SIG-M5 (cell line): ENCODE results near the gene SLC10A7.

Experiments used
- DNase-seq: peaks from one replicate; lab custom pipeline; 2025; lab: John Stamatoyannopoulos, UW

The SLC10A7 gene

DNA sequence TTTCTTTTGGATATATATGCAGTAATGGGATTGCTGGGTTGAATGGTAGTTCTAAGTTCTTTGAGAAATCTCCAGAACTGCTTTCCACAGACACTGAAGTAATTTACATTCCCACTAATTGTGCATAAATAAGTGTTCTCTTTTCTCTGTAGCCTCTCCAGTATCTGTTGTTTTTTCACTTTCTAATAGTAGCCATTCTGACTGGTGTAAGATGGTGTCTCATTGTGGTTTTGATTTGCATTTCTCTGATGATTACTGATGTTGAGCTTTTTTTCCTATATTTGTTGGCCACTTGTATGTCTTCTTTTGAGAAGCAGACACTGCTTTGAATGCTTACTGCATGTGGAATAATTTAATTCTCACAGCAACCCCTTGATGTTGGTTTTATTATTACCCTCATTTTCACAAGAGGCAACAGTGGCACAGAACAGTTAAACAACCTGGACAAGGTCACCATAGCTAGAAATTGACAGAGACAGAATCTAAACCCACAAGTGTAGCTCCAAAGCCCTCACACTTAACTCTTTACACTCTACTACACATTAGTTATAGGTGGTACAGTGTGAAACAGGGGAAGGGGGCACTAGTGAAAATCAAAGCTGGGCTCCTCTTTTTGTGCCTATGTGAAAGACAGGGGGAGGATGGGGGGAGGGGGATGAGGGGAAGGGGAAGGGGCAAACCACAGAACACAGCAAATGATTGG lies 211.3 kb downstream of the SLC10A7 start:
- no peak for DNase-seq

- no peak for DNase-seq
These were observed 212.8 kb downstream of the SLC10A7 start for GRCh38 chr4:146308951-146309350.

- DNase-seq, result no peak
These were observed 218.9 kb downstream of the SLC10A7 start for GRCh38 chr4:146302822-146303221.

- no peak for DNase-seq
These were observed 222.1 kb downstream of the SLC10A7 start for GRCh38 chr4:146299607-146300006.

- DNase-seq, result no peak
These were observed 227.0 kb downstream of the SLC10A7 start for GRCh38 chr4:146294776-146295175.

DNA sequence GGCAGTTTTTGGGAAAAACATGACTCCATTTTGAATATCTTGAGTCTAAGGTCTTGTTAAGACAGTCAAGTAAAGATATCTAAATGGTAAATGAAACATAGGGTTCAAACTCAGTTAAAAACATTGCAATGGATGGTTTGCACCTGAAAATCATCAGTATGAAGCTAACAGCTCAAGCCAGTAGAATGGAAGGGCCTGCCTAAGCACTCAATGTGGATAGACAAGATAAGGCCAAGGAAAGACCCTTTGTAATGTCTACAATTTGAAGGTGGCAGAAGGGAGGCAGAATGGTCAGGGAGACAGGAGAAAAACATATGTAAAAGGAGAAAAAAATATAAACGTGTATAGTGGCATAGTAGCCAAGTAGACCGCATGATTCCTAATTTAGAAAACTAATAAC lies 229.2 kb downstream of the SLC10A7 start:
- DNase-seq, result no peak

DNA sequence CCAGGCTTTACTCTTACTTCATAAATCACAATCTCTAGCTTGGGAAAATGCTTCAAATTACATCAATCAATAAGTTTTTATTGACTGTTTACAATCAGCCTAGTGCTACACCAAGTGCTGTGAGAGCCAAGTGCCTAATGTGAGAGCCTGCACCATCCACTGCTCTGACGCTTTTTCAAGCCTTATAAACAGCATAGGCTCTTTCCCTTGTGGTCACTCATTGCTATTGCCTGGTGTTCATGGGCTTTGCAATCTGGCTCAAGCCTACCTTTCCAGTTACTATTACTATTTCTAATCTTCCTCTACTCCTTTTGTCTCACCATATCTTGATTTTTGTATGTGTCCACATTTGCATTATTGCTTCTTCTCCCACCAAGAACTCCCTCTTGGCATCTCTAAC lies 230.4 kb downstream of the SLC10A7 start:
- no peak for DNase-seq

DNA sequence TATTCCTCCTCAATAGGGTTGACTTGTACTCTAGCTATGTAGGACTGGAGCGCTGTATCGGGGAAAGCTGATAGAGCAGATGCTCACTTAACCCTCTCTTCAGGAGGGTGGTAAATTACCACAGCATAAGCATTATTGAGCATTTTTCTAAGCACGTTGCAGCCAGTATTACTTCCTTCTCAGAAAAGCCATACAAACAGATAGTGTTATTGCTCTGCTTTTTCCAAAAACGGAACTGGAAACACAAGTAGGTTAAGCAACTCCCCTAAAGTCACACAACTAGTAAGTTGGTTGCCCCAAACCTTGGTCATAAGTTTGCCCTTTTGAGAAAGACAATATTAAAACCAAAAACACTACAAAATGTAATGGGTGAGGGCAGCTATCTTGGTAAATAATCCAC lies 233.5 kb downstream of the SLC10A7 start:
- no peak for DNase-seq

DNA sequence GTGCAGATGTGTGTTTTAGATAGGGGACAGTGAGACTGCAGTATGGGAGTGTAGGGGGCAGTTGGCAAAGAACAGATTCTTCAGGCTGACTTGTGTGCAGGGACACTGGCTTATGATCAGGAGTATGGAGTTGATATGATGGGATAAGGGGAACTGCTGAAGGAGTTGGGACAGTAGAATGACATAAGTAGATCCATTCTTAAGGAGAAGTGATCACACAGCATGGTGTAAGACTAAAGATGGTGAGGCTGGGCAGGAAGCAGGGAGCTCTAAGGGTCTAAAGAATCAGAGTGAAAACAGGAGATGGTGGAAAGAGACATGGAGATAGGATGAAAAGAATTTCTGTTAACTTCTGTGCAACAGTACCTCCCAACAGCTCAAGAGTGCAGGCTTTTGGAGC lies 236.7 kb downstream of the SLC10A7 start:
- no peak for DNase-seq

DNA sequence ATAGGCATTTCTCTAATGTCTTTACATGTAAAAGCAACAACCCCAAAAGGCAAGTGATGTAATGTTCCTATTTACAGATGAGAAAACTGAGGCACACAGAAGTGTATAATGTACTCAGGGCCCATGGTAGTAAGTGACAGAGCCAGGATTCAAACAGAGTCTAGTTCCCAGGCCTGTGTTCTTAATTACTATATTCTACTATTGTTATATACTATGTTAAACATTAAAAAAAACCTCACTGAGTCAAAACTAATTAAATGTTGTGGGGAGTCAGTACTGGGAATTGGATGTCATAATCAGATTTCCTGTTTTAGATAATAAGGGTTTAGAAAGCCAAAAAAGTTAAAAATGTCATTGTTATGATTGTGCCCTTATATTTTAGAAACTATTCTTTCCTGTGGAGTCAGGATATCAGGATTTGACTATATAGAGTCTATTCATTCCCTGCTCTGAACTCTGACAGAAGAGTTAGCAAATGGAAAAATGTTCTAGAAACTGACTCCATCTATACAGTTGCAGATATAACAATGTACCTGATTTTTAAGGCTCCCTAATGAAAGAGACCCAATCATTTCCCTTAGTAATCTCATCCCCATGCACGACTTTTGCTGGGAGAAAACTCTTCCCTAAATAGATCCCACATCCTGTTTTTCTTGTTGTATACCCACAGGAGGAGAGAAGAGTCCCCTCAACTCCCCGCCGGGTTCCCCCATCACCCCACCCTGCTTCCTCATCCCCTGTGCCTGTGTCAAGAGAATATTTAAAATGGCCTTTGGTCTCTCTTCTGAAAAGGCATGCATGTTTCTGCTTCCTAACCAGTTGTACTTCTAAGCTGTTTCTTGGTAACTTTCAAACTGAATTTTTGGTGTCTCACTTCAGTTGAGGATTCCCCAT lies 237.7 kb downstream of the SLC10A7 start:
- no peak for DNase-seq

GRCh38 chr4:146282657-146283056 lies 239.1 kb downstream of the SLC10A7 start:
- DNase-seq, result no peak

GRCh38 chr4:146278986-146279385 lies 242.8 kb downstream of the SLC10A7 start:
- DNase-seq, result no peak

- no peak for DNase-seq
These were observed 246.4 kb downstream of the SLC10A7 start for GRCh38 chr4:146275370-146275769.

DNA sequence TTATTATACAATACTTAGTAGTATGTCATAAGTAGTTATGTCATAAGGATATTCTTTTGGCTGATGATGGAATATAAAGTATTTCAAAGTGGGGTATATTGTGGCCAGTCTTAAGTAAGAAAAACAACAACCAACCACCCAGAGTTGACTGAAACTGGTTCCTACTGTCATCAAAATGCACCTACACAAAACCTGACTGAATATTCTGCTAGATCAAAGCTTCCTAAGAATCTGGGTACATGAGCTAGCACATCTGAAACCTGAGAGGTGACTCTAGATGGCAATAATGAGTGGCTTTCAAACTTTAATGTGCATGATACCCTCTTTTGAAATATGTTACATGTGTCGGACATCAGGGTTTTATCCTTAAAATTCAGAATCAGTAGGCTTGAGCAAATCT lies 247.0 kb downstream of the SLC10A7 start:
- no peak for DNase-seq

- no peak for DNase-seq
These were observed 248.4 kb downstream of the SLC10A7 start for GRCh38 chr4:146273204-146273901.

DNA sequence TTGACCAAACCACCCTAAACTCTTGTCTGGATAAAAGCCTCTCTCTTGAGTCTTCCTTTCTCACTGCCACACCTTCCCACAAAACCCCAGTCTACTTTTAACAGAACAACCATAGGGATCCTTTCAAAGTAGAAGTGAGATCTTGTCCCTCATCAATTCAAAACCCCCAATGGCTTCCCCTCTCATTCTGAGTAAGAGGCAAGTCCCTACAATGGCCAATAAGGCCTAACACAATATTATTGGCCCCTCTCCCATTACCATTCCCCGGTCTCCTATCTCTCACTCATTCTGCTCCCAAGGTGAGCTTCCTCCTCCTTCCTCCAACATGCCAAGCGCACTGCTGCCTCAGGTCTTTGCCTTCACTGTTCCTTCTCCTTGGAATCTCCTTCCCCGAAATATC lies 250.3 kb downstream of the SLC10A7 start:
- no peak for DNase-seq

DNA sequence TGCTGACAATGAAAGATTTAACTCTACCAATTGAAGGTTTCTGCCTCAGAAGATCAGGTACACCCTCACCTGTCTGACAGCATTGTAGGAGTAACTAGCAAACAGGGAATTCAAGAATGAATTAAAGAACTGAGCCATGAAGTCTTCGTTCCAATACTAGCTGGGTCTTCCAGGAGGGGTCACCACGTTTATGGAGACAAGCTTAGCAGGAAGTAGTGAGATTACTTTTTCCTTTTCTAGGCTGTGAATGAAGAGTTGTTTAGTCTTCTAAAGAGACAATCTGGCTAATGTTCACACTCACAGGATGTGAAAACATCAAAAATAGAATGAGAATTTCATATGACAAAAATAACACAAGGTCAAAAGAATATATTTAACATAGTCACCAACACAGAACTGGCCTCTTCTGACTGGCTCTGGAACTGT lies 252.5 kb downstream of the SLC10A7 start:
- DNase-seq, result no peak

DNA sequence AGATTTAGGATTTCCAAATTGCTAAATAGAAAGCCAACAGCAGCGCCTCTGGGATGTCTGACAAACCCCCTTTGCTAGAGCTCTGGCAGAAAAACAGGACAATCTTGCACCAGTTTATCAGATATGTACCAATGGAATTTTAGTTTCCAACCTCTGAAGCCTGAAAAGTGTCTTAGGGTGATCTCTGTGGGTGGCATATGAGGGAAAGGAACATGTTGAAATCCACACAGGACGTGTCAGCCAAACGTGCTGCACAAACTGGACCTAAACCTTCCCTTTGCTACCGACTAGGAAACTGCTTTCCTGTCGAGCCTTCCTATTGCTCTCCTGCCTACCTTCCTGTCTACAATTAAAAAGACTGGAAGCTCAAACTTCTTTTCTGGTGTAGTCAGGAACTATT lies 253.9 kb downstream of the SLC10A7 start:
- no peak for DNase-seq

DNA sequence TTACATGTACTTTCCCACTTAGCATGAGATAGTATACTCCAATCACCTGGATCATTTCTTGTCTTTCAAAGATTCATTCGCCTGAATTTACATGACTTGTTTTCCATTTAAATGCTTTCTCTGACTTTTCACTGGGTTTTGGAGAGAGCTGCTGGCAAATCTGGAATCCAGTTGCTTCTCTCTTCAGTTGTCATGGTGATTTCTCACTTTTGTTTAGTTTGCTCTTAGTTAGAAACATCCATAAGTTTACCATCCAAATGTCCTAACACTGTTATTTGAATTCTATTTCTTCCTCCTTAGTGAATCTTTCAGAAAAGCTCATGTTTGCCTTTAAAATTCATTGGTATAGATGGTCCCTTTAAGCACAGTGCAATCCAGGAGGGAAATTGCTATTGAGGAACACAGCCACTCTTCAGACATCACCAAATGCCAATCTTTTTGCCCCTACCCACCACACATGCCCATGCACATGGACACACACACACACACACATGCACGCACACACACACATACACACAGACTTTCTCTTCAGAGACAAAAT lies 255.7 kb downstream of the SLC10A7 start:
- DNase-seq, result no peak

DNA sequence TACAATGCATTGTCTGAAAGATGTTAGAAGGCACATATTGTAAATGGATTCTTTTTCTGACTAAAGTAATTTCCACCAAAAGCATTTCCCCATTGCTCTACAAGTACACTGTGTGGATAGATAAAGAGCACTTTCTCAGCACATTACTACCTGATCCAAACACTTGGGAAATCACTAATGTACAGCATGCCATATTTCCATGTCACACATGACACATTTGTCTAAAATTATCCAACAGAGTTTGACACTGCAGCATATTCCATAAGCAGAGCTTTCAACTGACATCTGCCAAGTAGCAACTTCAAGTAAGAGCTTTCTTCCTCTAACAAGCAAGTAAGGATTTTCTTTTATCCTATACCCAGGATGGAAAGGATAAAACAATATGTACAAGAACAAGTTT lies 257.9 kb downstream of the SLC10A7 start:
- DNase-seq, result no peak

- DNase-seq, result no peak
These were observed 260.7 kb downstream of the SLC10A7 start for GRCh38 chr4:146261041-146261440.

DNA sequence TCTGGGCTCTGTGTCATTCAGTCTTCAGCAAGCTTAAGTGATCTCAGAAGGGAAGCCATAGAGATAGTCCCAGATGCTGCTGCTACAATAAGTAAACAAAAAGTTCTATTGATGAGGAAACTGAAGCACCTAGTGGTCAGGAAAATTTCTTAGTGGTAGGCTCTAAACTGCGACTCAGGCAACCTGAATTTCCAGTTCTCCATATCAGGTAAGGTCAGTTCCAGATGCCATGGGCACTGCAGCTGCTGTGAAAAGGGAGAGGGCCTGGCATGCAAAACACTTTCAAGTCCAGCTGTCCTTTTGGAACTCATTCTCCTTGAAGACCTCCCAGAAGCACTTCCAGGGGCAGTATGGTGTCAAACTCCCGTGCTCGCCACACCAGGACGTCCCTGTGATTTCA lies 261.2 kb downstream of the SLC10A7 start:
- DNase-seq, result no peak

DNA sequence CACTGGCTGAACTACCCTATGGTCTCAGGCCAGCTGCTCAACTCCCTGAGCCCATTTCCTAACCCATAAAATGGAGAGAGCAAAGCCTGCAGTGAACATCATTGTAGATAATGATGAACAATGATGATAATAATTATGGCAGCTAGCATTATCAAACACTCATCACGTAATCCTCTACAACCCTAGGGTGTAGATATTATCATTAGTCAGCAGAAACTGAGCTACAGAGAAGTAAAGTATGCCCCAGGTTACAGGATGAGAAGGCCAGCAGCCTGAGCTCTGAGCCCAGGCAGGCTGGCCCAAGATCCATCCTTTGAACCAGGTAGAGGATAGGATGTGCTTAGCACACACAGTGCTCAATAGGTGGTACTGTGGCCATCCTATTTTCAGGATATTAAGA lies 264.2 kb downstream of the SLC10A7 start:
- no peak for DNase-seq
